ENCODE results near the gene FAM120A. TPM values are rescaled to one million over a fixed set of nuclear protein-coding genes. Genes with fewer than 3 reads are reported as not detected.
A peak's percentile ranks its signal among the peaks of the same experiment; 100 is the strongest.

FAM120A gene
- total and polyA plus RNA-seq, 9 of the 15 experiments (the other 6 are each of a cell fraction or from before 2014, with no cell fraction given): 8.7 to 71.0 (median 42.2) TPM

DNA sequence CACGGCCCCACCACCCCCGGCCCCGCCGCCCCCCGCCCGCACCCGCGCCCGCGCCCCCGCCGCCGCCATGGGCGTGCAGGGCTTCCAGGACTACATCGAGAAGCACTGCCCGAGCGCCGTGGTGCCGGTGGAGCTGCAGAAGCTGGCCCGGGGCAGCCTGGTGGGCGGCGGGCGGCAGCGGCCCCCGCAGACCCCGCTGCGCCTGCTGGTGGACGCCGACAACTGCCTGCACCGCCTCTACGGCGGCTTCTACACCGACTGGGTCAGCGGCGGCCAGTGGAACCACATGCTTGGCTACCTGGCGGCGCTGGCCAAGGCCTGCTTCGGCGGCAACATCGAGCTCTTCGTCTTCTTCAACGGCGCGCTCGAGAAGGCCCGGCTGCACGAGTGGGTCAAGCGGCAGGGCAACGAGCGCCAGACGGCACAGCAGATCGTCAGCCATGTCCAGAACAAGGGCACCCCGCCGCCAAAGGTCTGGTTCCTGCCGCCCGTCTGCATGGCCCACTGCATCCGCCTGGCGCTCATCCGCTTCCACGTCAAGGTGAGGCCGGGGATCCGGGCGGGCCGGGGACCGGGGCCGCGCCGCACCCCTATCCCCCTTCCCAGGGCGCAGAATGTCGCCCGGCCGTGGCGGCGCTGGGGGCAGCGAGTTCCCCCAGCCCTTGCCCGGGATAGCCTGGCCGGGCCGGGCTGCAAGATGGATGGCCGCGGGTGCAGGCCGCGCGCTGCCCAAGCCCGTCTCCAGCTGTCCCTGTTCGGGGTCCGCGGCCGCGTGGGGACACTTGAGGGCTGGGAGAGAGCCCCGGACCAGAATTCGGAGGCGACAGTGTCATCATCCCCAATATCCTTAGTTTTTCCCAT lies 594 bp downstream of the FAM120A start (continued):
- TF ChIP-seq, protein P1, sequence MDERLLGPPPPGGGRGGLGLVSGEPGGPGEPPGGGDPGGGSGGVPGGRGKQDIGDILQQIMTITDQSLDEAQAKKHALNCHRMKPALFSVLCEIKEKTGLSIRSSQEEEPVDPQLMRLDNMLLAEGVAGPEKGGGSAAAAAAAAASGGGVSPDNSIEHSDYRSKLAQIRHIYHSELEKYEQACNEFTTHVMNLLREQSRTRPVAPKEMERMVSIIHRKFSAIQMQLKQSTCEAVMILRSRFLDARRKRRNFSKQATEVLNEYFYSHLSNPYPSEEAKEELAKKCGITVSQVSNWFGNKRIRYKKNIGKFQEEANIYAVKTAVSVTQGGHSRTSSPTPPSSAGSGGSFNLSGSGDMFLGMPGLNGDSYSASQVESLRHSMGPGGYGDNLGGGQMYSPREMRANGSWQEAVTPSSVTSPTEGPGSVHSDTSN (CRISPR knock-in tag; IDR thresholded peaks at IDR 0.05; ENCODE audit: low read depth): no peak
- TF ChIP-seq, protein P1 (tag; conservative IDR thresholded peaks at IDR 0.05; ENCODE audit: low read depth): no peak
- TF ChIP-seq BCL6 (CRISPR knock-in tag; IDR thresholded peaks at IDR 0.05): no peak
- no peak for TF ChIP-seq NCOA6 (IDR thresholded peaks at IDR 0.05)
- TF ChIP-seq TBP (optimal IDR thresholded peaks at IDR 0.05; ENCODE audit: low read depth, low read length): no peak
- 0 out of 2 replicates have a peak, but pooled peaks have one; percentile 39 for TF ChIP-seq LCOR (CRISPR knock-in tag; IDR thresholded peaks at IDR 0.05)
- TF ChIP-seq, protein P2, sequence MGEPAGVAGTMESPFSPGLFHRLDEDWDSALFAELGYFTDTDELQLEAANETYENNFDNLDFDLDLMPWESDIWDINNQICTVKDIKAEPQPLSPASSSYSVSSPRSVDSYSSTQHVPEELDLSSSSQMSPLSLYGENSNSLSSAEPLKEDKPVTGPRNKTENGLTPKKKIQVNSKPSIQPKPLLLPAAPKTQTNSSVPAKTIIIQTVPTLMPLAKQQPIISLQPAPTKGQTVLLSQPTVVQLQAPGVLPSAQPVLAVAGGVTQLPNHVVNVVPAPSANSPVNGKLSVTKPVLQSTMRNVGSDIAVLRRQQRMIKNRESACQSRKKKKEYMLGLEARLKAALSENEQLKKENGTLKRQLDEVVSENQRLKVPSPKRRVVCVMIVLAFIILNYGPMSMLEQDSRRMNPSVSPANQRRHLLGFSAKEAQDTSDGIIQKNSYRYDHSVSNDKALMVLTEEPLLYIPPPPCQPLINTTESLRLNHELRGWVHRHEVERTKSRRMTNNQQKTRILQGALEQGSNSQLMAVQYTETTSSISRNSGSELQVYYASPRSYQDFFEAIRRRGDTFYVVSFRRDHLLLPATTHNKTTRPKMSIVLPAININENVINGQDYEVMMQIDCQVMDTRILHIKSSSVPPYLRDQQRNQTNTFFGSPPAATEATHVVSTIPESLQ (CRISPR knock-in tag; IDR thresholded peaks at IDR 0.05): peak; percentile 75; the same call in 1 of the 2 replicates
- no peak for TF ChIP-seq ZNF717 (CRISPR knock-in tag; IDR thresholded peaks at IDR 0.05)
- TF ChIP-seq SAFB (IDR thresholded peaks at IDR 0.05; ENCODE audit: borderline replicate concordance, low read depth, low read length): no peak
- TF ChIP-seq MAFG (tag; conservative IDR thresholded peaks at IDR 0.05): no peak
- TF ChIP-seq ZNF133 (CRISPR knock-in tag; IDR thresholded peaks at IDR 0.05): no peak
- TF ChIP-seq, protein P3, sequence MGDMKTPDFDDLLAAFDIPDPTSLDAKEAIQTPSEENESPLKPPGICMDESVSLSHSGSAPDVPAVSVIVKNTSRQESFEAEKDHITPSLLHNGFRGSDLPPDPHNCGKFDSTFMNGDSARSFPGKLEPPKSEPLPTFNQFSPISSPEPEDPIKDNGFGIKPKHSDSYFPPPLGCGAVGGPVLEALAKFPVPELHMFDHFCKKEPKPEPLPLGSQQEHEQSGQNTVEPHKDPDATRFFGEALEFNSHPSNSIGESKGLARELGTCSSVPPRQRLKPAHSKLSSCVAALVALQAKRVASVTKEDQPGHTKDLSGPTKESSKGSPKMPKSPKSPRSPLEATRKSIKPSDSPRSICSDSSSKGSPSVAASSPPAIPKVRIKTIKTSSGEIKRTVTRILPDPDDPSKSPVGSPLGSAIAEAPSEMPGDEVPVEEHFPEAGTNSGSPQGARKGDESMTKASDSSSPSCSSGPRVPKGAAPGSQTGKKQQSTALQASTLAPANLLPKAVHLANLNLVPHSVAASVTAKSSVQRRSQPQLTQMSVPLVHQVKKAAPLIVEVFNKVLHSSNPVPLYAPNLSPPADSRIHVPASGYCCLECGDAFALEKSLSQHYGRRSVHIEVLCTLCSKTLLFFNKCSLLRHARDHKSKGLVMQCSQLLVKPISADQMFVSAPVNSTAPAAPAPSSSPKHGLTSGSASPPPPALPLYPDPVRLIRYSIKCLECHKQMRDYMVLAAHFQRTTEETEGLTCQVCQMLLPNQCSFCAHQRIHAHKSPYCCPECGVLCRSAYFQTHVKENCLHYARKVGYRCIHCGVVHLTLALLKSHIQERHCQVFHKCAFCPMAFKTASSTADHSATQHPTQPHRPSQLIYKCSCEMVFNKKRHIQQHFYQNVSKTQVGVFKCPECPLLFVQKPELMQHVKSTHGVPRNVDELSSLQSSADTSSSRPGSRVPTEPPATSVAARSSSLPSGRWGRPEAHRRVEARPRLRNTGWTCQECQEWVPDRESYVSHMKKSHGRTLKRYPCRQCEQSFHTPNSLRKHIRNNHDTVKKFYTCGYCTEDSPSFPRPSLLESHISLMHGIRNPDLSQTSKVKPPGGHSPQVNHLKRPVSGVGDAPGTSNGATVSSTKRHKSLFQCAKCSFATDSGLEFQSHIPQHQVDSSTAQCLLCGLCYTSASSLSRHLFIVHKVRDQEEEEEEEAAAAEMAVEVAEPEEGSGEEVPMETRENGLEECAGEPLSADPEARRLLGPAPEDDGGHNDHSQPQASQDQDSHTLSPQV (IDR thresholded peaks at IDR 0.05): peak; percentile 51; the same call in 1 of the 2 replicates
